ENCODE data around the gene PRMT5. TPM values are rescaled to one million over a fixed set of nuclear protein-coding genes. Genes with fewer than 3 reads are reported as not detected.

The PRMT5 gene
- 103 to 161 TPM (median 122 TPM) in 5 replicates for total RNA-seq (2022; extraction: Qiagen RNA extraction; ENCODE audit: low read depth)

GRCh38 chr14:22929104-22929960, at the start of gene PRMT5:
PRMT5 (minus strand) TSS chr14:22929376; CDS start chr14:22929361, 15 bp downstream.

DNA sequence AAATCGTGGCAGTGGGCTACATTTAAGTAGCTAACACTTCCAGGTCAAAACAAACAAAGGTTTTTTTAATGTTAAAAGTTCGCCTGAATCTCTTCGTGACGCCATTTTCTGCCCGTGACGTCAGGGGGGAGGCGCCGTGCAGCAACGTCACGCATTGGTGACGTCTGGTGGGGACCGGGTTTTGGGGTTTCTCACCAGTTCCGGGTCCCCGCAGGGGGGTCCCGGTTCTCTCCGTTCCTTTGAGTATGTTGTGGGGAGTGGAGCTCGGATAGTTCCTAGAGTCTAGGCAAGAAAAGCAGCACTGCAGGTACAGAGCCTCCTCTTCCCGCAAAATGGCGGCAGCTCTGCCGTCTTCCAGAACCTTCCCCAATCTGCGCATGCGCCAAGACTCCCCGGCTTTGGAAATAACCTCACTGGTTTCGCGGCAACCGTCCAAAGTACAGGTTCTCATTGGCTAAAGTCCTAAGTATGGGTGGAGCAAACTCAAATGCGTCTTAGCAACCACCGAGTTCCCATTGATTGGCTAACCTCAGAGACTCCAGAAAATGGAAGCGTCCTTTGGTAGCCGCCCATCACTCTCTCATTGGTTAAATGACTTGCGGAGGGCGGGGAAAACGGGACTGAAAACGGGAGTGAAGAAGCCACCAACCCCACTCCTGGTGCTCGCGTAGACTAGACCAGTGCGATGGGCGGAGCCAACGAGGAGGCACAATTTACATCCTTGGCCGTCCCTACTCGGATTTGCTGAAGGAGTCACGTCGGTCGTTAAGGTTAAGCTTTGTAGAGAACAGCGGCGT, 10.2 kb downstream of the PRMT5 start, which contains the start of gene RBM23:
RBM23 (minus strand) TSS at position 346 of the 797 bp plus-strand sequence.

DNA sequence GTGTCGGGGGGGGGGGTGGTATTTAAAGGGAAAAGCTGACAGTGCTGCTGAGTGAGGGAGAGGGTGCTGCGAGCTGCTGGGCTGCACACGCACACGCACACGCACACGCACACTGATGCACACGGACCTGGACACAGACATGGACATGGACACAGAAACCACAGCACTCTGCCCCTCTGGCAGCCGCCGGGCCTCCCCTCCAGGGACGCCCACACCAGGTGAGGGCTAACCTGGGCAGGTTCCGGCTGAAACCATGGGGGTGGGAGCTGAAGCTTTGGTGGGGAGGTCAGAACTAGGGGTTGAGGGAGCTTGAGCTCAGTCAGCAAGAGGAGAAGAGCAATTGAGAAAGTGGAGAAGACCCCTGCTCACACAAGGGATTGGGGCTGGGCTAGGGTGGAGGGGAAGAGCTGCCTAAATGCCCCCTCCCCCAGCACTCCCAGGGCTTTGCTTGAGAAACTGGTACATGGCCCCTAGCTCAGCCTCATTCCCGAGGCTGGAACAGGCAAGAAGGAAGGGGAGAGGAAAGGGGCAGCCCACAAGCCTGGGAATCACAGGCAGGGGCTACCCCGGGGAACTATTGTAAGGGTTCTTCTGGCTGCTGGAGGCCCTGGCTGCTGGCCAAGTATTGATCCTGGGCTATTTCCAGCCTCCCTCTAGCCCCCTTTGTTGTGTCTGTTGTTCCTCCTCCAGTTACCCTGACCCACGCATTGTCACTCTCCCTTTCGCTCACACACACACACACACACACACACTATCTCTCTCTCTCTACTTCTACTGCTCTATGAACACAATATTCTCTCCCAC, 45.8 kb downstream of the PRMT5 start, which contains the start of gene REM2:
REM2 (plus strand) TSS at position 50 of the 804 bp plus-strand sequence; CDS start at position 116, 66 bp downstream.

GRCh38 chr14:22871224-22872032, 57.7 kb downstream of the PRMT5 start, which contains the start of gene LRP10:
LRP10 (plus strand) TSS chr14:22871740; CDS start chr14:22872304, 564 bp downstream.

Other genes with a start within 250 kb of the PRMT5 start
- 147 to 168 TPM (median 162 TPM) in 5 replicates for gene OXA1L, start 162.7 kb downstream of the PRMT5 start, total RNA-seq (2022; extraction: Qiagen RNA extraction; ENCODE audit: low read depth)
- gene SLC7A7, start 113.9 kb downstream of the PRMT5 start, total RNA-seq (2022; extraction: Qiagen RNA extraction; ENCODE audit: low read depth) = 10.1 to 16.0 TPM (median 14.5 TPM) in 5 replicates
- 149 to 241 TPM (median 211 TPM) in 5 replicates for gene MRPL52, start 99.5 kb downstream of the PRMT5 start, total RNA-seq (2022; extraction: Qiagen RNA extraction; ENCODE audit: low read depth)
- gene MMP14, start 92.8 kb downstream of the PRMT5 start, total RNA-seq (2022; extraction: Qiagen RNA extraction; ENCODE audit: low read depth) = 0.37 to 0.94 TPM (median 0.74 TPM) in 5 replicates
- 59.9 to 82.8 TPM (median 72.1 TPM) in 5 replicates for gene LRP10, start 57.6 kb downstream of the PRMT5 start, total RNA-seq (2022; extraction: Qiagen RNA extraction; ENCODE audit: low read depth)
- 0.22 to 0.46 TPM (median 0.37 TPM) in 5 replicates for gene REM2, start 46.2 kb downstream of the PRMT5 start, total RNA-seq (2022; extraction: Qiagen RNA extraction; ENCODE audit: low read depth)
- gene RBM23, start 10.2 kb downstream of the PRMT5 start, total RNA-seq (2022; extraction: Qiagen RNA extraction; ENCODE audit: low read depth) = 58.1 to 70.5 TPM (median 63.1 TPM) in 5 replicates
- gene HAUS4, start 27.7 kb upstream of the PRMT5 start, total RNA-seq (2022; extraction: Qiagen RNA extraction; ENCODE audit: low read depth) = 35.0 to 41.1 TPM (median 36.9 TPM) in 5 replicates
- 38.8 to 43.7 TPM (median 40.1 TPM) in 5 replicates for gene AJUBA, start 53.2 kb upstream of the PRMT5 start, total RNA-seq (2022; extraction: Qiagen RNA extraction; ENCODE audit: low read depth)
- gene C14orf93, start 80.8 kb upstream of the PRMT5 start, total RNA-seq (2022; extraction: Qiagen RNA extraction; ENCODE audit: low read depth) = 3.5 to 4.2 TPM (median 3.8 TPM) in 5 replicates
- 311 to 330 TPM (median 317 TPM) in 5 replicates for gene PSMB5, start 105.5 kb upstream of the PRMT5 start, total RNA-seq (2022; extraction: Qiagen RNA extraction; ENCODE audit: low read depth)
- gene PSMB11, start 112.8 kb upstream of the PRMT5 start, total RNA-seq (2022; extraction: Qiagen RNA extraction; ENCODE audit: low read depth) = not detected in 5 replicates
- gene CDH24, start 128.1 kb upstream of the PRMT5 start, total RNA-seq (2022; extraction: Qiagen RNA extraction; ENCODE audit: low read depth) = 2.7 to 5.9 TPM (median 5.0 TPM) in 5 replicates
- gene ACIN1, start 165.8 kb upstream of the PRMT5 start, total RNA-seq (2022; extraction: Qiagen RNA extraction; ENCODE audit: low read depth) = 98.6 to 112 TPM (median 108 TPM) in 5 replicates
- 79.6 to 113 TPM (median 107 TPM) in 5 replicates for gene C14orf119, start 166.1 kb upstream of the PRMT5 start, total RNA-seq (2022; extraction: Qiagen RNA extraction; ENCODE audit: low read depth)
- gene CIROP, start 175.6 kb upstream of the PRMT5 start, total RNA-seq (2022; extraction: Qiagen RNA extraction; ENCODE audit: low read depth) = not detected in 5 replicates
- not detected in 5 replicates for gene CEBPE, start 189.9 kb upstream of the PRMT5 start, total RNA-seq (2022; extraction: Qiagen RNA extraction; ENCODE audit: low read depth)